Effector memory CD8-positive, alpha-beta T cell (primary cell): ENCODE results near the gene DYNLT4.

Experiments used
- ATAC-seq: fragments of 150-1000 bp; cut with Tn5 transposase; replicated peaks from 2 replicates; pipeline ENCODE4 v1.10.0; 2021; ENCODE audit warnings: mild to moderate bottlenecking, moderate library complexity
- DNase-seq, 3 experiments: peaks; one replicate each; pipeline ENCODE4 v3.0.0; 2021
- H3K27ac Mint-ChIP-seq, 2 donors: one replicate each; pipeline ENCODE4 v1.8.0; 2022; ENCODE audit warnings: mild to moderate bottlenecking in 2 of 2, mixed read lengths in 2 of 2, moderate library complexity in 2 of 2
- H3K27me3 Mint-ChIP-seq, 2 donors: one replicate each; pipeline ENCODE4 v1.8.0; 2022; ENCODE audit warnings: mixed read lengths in 2 of 2
- H3K36me3 Mint-ChIP-seq: one replicate; pipeline ENCODE4 v1.8.0; 2022; ENCODE audit warnings: mild to moderate bottlenecking, moderate library complexity, mixed read lengths; ENCODE audit not compliant: insufficient read depth
- H3K4me1 Mint-ChIP-seq, 2 donors: one replicate each; pipeline ENCODE4 v1.8.0; 2022; ENCODE audit warnings: low read depth in 2 of 2, mixed read lengths in 2 of 2
- H3K4me3 Mint-ChIP-seq, 2 donors: one replicate each; pipeline ENCODE4 v1.8.0; 2022; ENCODE audit warnings: mild to moderate bottlenecking in 2 of 2, mixed read lengths in 2 of 2, moderate library complexity in 2 of 2
- H3K9me3 Mint-ChIP-seq, 2 donors: one replicate each; pipeline ENCODE4 v1.8.0; 2022; ENCODE audit warnings: mixed read lengths in 2 of 2

DYNLT4 gene

DNA sequence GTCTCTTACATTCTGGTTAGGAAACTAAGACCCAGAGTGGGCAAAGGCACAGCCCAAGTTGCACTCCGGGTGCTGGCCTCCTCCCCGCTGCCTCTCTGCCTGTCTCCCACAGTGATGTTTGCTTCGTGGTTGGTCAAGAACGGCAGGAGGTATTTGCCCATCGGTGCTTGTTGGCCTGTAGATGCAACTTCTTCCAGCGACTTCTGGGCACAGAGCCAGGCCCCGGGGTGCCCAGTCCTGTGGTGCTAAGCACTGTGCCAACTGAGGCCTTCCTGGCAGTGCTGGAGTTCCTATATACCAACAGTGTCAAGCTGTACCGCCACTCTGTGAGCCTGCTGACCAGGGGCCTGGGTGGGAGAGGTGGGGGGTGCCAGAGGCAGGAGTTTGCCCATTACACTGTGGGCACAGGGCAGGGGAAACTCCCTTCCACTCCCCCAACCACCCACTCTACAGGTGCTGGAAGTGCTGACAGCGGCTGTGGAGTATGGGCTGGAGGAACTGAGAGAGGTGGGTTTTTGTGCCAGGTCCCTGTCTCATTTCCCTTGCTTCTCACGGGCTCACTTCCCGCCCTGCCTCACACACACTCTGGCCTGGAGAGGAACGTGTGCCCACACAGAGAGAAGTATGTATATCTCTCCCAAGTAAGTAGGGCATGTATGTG is 3.1 kb upstream of the DYNLT4 start:
- H3K36me3 Mint-ChIP-seq = peaks cover 89% of the 10 kb centered on the region
- H3K4me1 Mint-ChIP-seq = peaks cover 56 to 61% of the 10 kb centered on the region in 2 donors
- H3K27ac Mint-ChIP-seq = peak overlapping the region; percentile 98 to 99
- peak overlapping the region; percentile 72 to 76 for H3K4me3 Mint-ChIP-seq
- no peaks in the 10 kb centered on the region for H3K9me3 Mint-ChIP-seq
- ATAC-seq = no peak
- H3K27me3 Mint-ChIP-seq = no peaks in the 10 kb centered on the region
- DNase-seq = no peak

DNA sequence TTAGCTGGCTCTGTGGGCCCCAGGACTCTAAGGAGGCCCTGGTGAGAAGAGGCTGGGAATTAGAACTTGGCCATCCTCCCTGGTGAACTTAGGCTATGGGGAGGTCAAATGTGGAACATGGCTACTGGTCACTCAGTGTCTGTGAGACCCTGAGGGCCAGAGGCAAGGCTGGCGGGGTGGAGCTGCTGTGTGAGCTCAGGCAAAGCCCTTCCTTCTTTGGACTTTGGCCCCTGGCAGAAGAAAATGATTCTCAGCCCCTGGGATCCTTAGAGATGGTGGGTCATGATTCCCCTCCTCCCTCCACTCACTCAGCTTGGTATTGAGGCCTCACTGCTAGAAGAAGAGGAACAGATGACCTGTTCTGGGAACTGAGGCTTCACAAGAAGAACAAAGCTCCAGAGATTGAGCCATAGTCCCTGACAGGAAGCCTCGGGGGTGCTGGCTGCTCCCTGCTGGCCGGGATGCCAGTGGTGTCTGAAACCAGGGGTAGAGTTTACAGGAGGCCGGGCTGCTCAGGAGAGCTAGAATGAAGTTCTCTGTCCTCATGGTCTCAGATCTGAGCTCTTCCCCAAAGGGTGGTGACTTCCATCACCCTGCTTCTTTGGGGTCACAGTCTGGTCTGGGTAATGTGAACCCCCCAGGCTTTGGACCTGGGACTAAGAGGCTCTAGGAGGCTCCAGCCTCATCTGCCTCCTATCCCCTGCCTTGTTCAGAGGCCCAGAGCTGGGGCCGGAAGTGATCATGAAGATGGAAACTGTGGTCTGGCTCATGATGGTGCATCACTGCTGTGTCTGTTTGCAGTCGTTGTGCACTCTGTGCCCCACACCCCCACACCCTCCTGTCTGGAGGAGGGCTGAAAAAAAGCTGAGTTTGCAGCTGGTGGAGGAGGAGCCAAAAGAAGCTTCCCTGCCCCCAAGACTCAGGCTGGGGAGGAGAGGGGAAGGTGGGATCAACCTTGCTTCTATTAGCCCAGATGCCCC is 2.1 kb upstream of the DYNLT4 start:
- ATAC-seq (peak; percentile 61), DNase-seq (peak; percentile 77 to 83 (median 78))
- H3K27me3 Mint-ChIP-seq = no peaks in the 10 kb centered on the region
- peaks cover 49 to 58% of the 10 kb centered on the region in 2 donors for H3K4me1 Mint-ChIP-seq
- H3K4me3 Mint-ChIP-seq = peak overlapping the region; percentile 72 to 76
- H3K36me3 Mint-ChIP-seq = peaks cover 95% of the 10 kb centered on the region
- H3K9me3 Mint-ChIP-seq = no peaks in the 10 kb centered on the region
- H3K27ac Mint-ChIP-seq = peak overlapping the region; percentile 98 to 99

DNA sequence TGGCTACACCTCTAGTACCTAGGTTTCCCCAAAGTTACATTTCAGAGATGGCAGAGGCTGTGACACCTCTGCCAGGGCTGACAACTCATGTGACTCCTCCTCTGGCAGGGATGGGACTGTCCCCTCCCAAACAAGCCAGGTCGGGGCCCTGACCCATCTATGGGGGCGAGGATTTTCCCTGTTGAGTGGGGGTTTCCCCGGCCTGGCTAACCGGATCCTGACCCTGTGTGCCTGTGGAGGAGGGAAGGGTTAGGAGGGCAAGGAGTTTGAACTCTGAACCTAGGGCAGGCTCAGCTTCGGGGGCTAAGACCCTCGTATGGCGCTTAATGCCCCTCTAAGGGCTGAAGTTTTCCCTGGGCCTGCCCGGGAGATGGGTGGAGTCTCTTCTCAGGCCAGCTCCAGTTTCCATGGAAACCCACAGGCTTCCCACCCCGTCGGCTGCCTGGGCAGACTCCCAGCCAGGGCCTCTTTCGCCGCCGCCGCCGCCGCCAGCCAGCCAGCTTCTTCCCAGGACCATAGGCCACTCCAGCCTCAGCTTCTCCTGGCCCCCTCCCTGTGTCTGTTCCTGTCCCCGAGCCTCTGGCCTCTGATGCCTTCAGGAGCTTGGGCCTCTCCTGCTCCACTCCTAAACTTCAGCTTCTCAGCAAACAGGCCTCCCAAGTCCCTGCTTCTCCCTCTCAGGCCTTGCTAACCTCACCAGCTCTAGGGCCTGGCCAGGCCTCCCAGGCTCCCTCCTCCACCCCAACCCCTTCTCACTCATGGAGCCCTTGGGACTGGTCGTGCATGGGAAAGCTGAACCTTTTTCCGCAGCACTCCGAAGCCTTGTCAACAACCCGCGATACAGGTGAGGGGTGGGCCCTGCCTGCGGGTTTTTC is 1.1 kb upstream of the DYNLT4 start, which contains the start of gene BTBD19:
Gene BTBD19, plus strand, starts transcription at position 461 of the 875 bp plus-strand sequence. Its CDS starts 298 bp downstream, at position 759.
- Mint-ChIP-seq H3K36me3 (peaks cover 95% of the 10 kb centered on the region), H3K27ac (peak within 1 kb of the TSS; percentile 98 to 99), H3K27me3 (no peaks in the 10 kb centered on the region), H3K9me3 (no peaks in the 10 kb centered on the region), H3K4me3 (peak within 1 kb of the TSS; percentile 72 to 76), H3K4me1 (peaks cover 48 to 56% of the 10 kb centered on the region in 2 donors)
- peak; percentile 26 for ATAC-seq
- peak; percentile 29 to 53 (median 45) for DNase-seq

DNA sequence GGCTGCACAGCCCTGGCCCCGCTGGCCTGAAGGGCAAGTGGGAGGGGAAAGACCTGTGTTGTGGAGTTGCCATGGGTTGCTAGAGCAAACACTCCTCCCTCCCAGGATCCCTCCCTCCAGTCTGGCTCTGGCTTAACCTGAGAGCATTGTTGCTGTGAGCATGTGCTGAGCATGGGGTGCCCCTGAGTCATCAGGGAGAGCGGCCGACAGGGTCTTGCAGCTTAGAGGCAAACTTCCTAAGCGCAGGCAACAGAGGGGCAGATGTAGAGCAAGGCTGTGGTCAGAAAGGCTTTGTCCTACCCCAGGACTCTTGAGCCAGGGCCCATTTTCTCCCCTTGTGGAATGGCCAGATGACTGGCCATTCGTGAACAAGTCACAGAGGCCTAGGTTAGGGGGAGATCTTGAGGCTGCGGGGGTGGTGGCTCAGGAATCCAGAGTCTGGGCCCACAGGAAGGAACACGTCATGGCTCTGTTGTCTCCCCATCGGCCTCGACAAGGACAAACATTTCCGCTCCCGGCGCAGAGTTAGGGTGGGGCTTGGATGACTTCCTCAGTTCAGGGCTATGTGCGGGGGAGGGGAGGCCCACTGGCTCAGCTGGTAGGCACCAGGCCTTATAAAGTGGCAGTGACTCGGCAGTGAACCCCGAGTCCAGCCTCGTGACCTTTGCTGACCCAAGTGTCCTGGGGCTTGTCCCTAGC is 362 bp upstream of the DYNLT4 start:
- H3K9me3 Mint-ChIP-seq = no peaks in the 10 kb centered on the region
- peak overlapping the region; percentile 72 to 76 for H3K4me3 Mint-ChIP-seq
- H3K4me1 Mint-ChIP-seq = peaks cover 54 to 59% of the 10 kb centered on the region in 2 donors
- ATAC-seq (peak; percentile 66), DNase-seq (peak; percentile 78 to 83 (median 80))
- H3K27me3 Mint-ChIP-seq = no peaks in the 10 kb centered on the region
- H3K36me3 Mint-ChIP-seq = peaks cover 95% of the 10 kb centered on the region
- peak overlapping the region; percentile 98 to 99 for H3K27ac Mint-ChIP-seq

DNA sequence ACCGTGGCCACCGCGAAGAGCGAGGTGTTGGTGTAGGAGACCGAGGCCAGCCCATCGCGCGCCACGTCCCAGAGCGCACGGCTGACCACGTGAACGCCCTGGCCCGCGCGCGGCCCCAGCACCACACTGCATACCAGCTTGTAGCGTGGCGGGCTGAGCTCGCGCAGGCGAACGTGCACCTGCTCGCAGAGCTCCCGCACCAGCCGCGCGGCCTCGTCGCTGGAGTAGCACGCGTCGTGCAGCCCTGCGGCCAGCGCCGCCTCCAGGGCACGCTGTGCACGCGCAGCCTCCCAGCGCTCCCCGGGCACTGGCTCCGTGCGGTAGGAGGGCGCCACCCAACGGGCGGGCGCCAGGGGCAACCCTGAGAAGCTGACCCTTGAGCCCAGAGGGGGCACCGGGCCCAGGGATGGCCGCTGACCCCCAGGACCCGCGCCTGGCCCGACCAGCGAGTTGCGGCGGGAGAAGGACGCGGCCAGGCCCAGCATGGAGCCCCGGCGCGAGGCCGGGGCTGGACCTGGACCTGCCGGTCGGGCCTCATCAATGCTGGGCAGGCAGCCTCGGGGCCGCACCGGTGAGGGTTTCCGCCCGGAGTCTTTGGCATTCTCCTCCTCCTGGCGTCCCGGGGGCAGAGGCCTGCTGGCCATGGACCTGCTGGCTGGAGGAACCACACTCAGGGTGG is 987 bp downstream of the DYNLT4 start:
- no peaks in the 10 kb centered on the region for H3K27me3 Mint-ChIP-seq
- ATAC-seq (no peak), DNase-seq (no peak)
- peaks cover 96% of the 10 kb centered on the region for H3K36me3 Mint-ChIP-seq
- peak overlapping the region in 1 of 2 donors; percentile 29 for H3K4me3 Mint-ChIP-seq
- peak overlapping the region; percentile 99 to 100 for H3K27ac Mint-ChIP-seq
- no peaks in the 10 kb centered on the region for H3K9me3 Mint-ChIP-seq
- peaks cover 53 to 58% of the 10 kb centered on the region in 2 donors for H3K4me1 Mint-ChIP-seq

DNA sequence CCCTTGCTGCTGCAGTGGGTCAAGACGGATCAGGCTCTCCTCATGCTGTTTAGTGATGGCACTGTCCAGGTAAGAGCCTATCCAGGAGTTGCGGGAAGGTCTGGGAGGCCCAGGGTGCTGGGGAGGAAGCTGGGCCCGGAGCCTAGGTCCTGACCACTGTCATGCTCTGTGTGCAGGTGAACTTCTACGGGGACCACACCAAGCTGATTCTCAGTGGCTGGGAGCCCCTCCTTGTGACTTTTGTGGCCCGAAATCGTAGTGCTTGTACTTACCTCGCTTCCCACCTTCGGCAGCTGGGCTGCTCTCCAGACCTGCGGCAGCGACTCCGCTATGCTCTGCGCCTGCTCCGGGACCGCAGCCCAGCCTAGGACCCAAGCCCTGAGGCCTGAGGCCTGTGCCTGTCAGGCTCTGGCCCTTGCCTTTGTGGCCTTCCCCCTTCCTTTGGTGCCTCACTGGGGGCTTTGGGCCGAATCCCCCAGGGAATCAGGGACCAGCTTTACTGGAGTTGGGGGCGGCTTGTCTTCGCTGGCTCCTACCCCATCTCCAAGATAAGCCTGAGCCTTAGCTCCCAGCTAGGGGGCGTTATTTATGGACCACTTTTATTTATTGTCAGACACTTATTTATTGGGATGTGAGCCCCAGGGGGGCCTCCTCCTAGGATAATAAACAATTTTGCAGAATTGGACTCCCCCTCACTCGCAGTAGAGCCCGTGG is 1.7 kb downstream of the DYNLT4 start:
- peak overlapping the region in 1 of 2 donors; percentile 29 for H3K4me3 Mint-ChIP-seq
- peak overlapping the region; percentile 99 to 100 for H3K27ac Mint-ChIP-seq
- DNase-seq (no peak), ATAC-seq (no peak)
- H3K9me3 Mint-ChIP-seq = no peaks in the 10 kb centered on the region
- H3K4me1 Mint-ChIP-seq = peaks cover 49 to 54% of the 10 kb centered on the region in 2 donors
- peaks cover 97% of the 10 kb centered on the region for H3K36me3 Mint-ChIP-seq
- no peaks in the 10 kb centered on the region for H3K27me3 Mint-ChIP-seq

DNA sequence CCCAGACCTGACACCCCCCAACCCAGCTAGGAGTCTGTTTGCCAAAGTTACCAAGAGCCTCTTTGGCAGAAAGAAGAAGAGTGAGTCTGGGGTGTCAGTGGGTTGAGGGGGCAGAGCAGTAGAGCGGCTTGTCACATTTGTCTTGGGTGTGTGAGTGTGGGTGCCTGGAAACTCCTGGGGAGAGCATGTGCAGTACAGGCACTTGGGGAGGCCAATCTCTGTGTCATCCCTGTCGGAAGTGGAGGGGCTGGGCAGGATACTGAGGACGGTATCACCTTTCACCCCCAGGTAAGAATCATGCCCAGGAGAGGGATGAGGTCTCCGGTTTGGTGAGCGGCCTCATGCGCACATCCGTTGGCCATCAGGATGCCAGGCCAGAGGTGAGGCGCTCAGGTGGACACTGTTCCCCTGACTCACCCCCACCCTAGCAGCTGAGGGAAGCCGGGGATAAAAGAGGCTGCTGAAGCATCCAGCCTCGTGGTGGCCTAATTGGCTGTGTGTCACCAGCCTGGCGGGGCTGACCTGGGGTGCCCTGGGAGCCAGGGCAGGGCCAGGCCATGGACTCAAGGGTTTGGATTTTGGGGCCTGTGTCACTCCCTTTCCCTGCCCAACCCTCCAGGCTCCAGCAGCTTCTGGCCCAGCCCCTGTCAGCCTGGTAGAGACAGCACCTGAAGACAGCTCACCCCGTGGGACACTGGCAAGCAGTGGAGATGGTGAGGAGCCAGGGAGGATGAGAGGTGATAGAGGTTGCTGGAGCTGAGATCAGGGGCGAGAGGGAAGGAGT is 3.6 kb downstream of the DYNLT4 start:
- Mint-ChIP-seq H3K27me3 (no peaks in the 10 kb centered on the region), H3K9me3 (no peaks in the 10 kb centered on the region), H3K4me3 (peak overlapping the region; percentile 20 to 59), H3K36me3 (peaks cover 89% of the 10 kb centered on the region), H3K27ac (peak overlapping the region; percentile 99 to 100), H3K4me1 (peaks cover 37 to 41% of the 10 kb centered on the region in 2 donors)
- no peak for DNase-seq
- no peak for ATAC-seq

DNA sequence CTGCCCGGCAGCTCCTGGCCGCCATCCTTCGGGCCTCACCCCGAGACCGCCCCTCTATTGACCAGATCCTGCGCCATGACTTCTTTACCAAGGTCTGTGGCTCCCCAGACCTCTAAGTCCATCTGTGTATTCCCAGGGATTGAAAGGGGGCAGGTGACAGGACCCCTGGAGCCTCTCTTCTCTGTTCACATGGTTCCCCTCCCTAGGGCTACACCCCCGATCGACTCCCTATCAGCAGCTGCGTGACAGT is 4.2 kb downstream of the DYNLT4 start:
- Mint-ChIP-seq H3K27ac (peak overlapping the region; percentile 99 to 100), H3K27me3 (no peaks in the 10 kb centered on the region), H3K4me1 (peaks cover 35 to 37% of the 10 kb centered on the region in 2 donors), H3K36me3 (peaks cover 84% of the 10 kb centered on the region), H3K4me3 (peak overlapping the region; percentile 20 to 59), H3K9me3 (no peaks in the 10 kb centered on the region)
- DNase-seq (no peak), ATAC-seq (no peak)

DNA sequence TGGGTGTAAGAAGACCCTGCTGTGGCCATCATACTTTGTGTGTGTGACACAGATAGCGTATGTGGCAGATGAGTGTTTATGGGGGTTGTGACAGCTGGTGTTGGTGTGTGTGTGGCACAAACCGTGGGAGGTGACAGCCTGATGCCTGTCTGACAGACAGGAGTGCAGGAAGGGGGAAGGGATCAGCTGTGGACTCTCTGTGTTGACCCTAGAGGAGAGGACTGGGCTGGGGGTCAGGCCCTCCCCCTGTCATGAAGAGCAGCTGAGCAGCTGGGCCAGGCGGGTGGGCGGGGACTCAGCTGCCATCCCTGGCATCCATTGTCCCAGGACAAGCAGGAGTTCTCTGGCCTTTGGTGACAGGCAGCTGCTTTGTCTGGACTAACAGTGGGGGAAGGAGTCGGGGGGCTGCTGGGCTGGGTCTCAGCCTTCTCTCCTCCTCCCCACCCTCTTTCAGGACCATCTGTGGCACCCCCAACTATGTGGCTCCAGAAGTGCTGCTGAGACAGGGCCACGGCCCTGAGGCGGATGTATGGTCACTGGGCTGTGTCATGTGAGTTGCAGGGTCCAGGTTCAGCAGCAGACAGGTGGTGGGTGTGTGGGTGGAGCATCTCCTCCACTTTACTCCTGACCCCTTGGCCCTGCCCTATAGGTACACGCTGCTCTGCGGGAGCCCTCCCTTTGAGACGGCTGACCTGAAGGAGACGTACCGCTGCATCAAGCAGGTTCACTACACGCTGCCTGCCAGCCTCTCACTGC is 4.7 kb downstream of the DYNLT4 start:
- DNase-seq = no peak
- Mint-ChIP-seq H3K27ac (peak overlapping the region; percentile 99 to 100), H3K4me1 (peaks cover 31 to 33% of the 10 kb centered on the region in 2 donors), H3K9me3 (no peaks in the 10 kb centered on the region), H3K36me3 (peaks cover 79% of the 10 kb centered on the region), H3K27me3 (no peaks in the 10 kb centered on the region), H3K4me3 (peak overlapping the region; percentile 97 to 98)
- no peak for ATAC-seq

DNA sequence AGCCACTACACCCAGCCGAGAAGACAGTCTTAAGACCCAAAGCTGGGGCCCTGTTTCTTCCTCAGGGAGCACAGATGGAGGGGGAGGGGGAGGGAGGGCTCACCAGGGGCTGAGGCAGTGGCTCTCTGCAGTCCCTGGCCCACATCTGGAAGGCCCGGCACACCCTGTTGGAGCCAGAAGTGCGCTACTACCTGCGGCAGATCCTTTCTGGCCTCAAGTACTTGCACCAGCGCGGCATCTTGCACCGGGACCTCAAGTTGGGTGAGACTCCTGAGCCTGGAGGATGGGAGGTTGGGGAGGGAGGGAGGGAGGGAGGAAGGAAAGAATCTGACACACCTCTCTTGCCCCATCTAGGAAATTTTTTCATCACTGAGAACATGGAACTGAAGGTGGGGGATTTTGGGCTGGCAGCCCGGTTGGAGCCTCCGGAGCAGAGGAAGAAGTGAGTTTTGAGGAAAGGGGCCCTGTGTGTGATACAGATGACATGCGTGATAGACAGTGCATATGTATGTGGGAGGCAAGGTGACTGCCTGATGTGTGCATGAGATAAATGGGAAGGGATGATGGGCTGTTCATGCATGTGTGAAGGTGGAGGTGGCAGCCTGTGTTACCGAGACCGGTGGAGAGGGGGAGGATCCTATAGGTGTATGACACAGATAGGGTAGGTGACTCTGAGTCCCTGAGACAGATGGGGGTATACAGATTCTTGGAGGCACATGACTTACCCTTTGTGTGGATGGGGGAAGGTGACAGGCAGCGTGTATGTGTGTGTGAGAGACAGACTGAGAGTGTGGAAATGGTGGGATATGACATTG is 5.5 kb downstream of the DYNLT4 start:
- Mint-ChIP-seq H3K4me1 (peaks cover 23 to 26% of the 10 kb centered on the region in 2 donors), H3K36me3 (peaks cover 71% of the 10 kb centered on the region), H3K4me3 (peak overlapping the region; percentile 97 to 98), H3K27ac (peak overlapping the region; percentile 99 to 100), H3K27me3 (no peaks in the 10 kb centered on the region), H3K9me3 (no peaks in the 10 kb centered on the region)
- ATAC-seq (peak; percentile 4), DNase-seq (peak in 1 of 3 experiments; percentile 38)
